HUES6 (cell line): Measurements from ENCODE around the gene ZNF207.
"Not testable (repeated sequence)": the region's sequence is repeated elsewhere in the genome, so short reads cannot be mapped to it uniquely, and the experiment has no call there.

Source experiments
- H3K27ac ChIP-seq: 2 replicates; pipeline ENCODE4 v1.7.0; 2013; ENCODE audit warnings: low read depth, mild to moderate bottlenecking, low read length, inconsistent platforms
- H3K27me3 ChIP-seq: 2 replicates; pipeline ENCODE4 v1.6.1; 2013; ENCODE audit warnings: low read length; ENCODE audit not compliant: control insufficient read depth, insufficient read depth
- H3K36me3 ChIP-seq: 2 replicates; pipeline ENCODE4 v1.6.1; 2013; ENCODE audit warnings: low read length; ENCODE audit not compliant: control insufficient read depth, insufficient read depth
- H3K4me1 ChIP-seq: 2 replicates; pipeline ENCODE4 v1.6.1; 2013; ENCODE audit warnings: low read length; ENCODE audit not compliant: control insufficient read depth, insufficient read depth
- H3K4me3 ChIP-seq: 2 replicates; pipeline ENCODE4 v1.5.1; 2013; ENCODE audit warnings: low read depth, low read length
- H3K9ac ChIP-seq: one replicate; pipeline ENCODE4 v1.6.1; 2013; ENCODE audit warnings: mild to moderate bottlenecking, low read length
- H3K9me3 ChIP-seq: 2 replicates; pipeline ENCODE4 v1.6.1; 2013; ENCODE audit warnings: low read depth, low read length; ENCODE audit not compliant: control insufficient read depth, insufficient read depth

Gene ZNF207

DNA sequence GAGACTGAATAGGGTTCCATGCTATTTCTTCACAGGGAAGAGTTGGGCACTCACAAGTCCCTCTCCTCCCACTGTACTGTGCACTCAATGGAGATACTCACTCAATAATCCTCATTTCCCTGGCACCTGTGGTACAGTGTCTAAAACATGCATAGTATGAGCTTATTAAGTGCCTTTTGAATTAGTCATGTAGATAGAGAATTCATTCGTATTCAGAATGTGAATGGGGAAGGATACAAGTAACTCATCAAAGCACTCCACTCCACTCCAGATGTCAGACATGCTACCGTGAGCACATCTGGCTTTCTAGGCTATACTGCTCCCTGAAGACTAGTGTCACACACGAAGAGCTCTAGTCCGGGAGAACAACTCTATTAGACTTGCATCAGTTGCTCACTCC, 14.3 kb upstream of the ZNF207 start:
- H3K27ac ChIP-seq, result no peak overlapping the region
- H3K4me1 ChIP-seq, result no peaks in the 10 kb centered on the region
- no peaks in the 10 kb centered on the region for H3K9me3 ChIP-seq
- peaks cover 71% of the 10 kb centered on the region for H3K36me3 ChIP-seq
- H3K9ac ChIP-seq, result no peak overlapping the region
- H3K4me3 ChIP-seq, result no peak overlapping the region
- no peaks in the 10 kb centered on the region for H3K27me3 ChIP-seq

DNA sequence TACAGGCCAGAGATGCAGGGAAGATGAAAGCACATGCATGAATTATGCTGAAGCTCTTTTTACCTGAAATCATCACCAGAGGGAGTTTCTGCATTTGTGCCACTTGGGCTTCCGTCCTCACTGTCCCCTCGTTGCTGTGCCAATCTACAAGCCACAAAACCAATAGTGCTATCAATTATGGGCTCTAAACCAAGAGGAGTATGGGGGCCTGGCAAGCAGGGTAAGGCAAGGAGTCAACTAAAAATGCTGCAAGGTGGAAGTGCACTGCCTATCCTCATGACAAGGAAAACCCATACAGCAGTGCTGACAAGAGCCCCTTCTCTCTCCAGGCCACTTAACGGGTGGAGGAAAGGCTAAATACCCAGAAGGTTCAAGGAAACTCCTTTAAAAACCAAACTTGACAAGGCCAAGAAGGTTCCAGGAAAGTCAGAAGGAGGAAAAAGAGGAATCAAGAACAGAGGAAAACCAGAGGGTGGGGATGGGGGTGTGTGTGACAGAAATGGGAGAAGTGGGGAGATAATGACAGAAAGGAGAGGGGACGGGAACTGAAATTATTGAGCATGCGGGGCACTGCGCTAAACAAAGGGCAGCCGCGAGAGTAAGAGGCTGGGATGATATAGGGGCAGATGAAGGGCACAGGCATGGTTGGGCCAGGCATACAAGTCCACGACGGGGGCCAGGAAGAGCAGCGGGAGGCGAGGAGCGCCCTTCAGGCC, 8.7 kb upstream of the ZNF207 start:
- Histone ChIP-seq H3K36me3 (peaks cover 35% of the 10 kb centered on the region), H3K27me3 (no peaks in the 10 kb centered on the region), H3K4me3 (peak overlapping the region; percentile 87), H3K9ac (peak overlapping the region; percentile 86), H3K27ac (no peak overlapping the region), H3K4me1 (peaks cover 5% of the 10 kb centered on the region), H3K9me3 (no peaks in the 10 kb centered on the region)

DNA sequence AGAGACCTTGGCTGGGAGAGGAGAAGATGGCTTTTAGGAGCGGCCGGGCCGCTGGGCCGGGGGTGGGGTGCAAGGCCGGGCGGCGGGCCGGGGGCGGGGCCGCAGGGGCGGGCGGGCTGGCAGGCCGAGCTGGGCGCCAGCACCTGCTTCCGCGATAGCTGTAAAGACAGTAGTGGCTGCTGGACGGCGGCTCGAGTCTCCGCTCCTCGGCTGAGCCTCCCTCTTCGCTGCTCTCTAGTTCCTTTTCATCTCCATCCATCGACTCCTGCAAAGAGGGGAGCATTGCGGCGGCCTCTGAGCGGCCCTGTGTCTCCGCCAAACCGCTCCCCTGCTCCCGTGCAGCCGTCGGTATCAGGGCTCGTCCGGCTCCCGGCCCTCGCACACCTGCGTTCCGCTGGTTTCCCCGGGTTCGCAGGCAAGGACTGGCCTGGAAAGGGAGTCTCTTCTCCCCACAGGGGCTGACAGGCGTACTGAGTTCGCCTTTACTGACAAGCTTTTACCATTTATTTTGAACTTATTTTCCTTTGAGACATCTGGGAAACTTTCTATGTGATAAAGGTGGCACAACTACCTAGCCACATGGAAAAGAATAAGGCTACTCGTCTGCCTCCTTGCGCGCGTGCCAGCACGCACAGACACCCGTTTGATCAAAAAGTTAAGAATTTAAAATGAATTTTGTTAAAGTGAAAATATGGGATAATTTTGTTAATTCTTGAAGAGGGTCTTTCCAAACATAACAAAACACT, 7.9 kb upstream of the ZNF207 start, which contains the start of gene C17orf75:
C17orf75 (minus strand) TSS at position 317 of the 746 bp plus-strand sequence; CDS start at position 283, 34 bp downstream.
- Histone ChIP-seq H3K9me3 (no peaks in the 10 kb centered on the region), H3K4me3 (peak within 1 kb of the TSS; percentile 87), H3K27ac (no peak within 1 kb of the TSS), H3K9ac (peak within 1 kb of the TSS; percentile 86), H3K4me1 (peaks cover 5% of the 10 kb centered on the region), H3K27me3 (no peaks in the 10 kb centered on the region), H3K36me3 (peaks cover 27% of the 10 kb centered on the region)

DNA sequence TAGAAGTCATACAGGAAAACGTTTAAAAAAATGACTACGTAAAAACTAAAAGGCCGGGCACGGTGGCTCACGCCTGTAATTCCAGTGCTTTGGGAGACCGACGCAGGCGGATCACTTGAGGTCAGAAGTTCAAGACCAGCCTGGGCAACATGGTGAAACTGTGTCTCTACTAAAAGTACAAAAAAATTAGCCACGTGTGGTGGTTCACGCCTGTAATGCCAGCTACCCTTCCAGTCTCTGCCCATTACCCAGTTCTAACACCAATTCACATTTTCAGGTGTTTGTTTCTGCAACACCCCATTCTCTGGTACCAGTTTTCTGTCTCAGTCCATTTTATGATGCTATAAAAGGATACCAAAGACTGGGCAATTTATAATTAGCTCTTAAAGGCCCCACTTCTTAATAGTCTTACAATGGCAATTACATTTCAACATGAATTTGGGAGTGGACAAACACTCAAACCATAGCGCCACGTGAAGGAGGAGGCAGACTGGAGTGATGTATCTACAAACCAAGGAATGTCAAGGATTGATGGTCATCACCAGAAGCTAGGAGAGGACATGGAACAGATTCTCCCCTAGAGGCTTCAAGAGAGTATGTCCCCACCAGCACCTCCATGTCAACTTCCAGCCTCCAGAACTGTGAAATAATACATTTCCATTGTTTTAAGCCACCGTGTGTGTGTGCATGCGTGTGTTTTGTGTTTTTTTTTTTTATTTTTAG, 7.2 kb upstream of the ZNF207 start:
- H3K9ac ChIP-seq, result no peak overlapping the region
- peaks cover 20% of the 10 kb centered on the region for H3K36me3 ChIP-seq
- peak overlapping the region; percentile 87 for H3K4me3 ChIP-seq
- H3K27me3 ChIP-seq, result no peaks in the 10 kb centered on the region
- no peak overlapping the region for H3K27ac ChIP-seq
- H3K4me1 ChIP-seq, result peaks cover 5% of the 10 kb centered on the region
- no peaks in the 10 kb centered on the region for H3K9me3 ChIP-seq

DNA sequence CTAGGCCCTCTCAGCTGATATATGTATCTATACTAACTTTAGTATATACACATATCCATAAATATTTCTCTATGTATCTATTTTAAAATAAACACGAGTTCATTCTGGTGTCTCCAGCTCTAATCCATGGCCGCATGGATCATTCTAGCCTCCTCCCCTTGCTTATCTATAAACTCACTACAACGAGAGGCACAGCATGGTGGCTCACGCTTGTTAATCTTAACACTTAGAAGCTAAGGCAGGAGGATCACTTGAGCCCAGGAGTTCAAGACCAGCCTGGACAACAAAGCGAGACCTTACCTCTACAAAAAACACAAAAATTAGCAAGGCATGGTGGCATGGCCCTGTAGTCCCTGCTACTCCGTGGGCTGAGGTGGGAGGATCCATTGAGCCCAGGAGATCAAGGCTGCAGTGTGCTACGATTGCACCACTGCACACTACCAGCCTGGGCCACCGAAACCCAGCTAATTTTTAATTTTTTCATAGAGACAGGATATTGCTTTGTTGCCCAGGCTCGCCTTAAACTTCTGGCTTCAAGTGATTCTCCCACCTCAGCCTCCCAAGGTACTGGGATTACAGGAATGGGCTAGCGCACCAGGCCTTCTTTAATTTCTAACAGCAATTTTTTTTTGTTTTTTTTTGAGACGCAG, 3.9 kb upstream of the ZNF207 start:
- H3K27me3 ChIP-seq, result no peaks in the 10 kb centered on the region
- no peak overlapping the region for H3K27ac ChIP-seq
- H3K36me3 ChIP-seq, result 0 out of 2 replicates have a peak, but pooled peaks cover 5% of the 10 kb centered on the region
- H3K4me3 ChIP-seq, result no peak overlapping the region
- no peaks in the 10 kb centered on the region for H3K9me3 ChIP-seq
- no peak overlapping the region for H3K9ac ChIP-seq
- H3K4me1 ChIP-seq, result peaks cover 3% of the 10 kb centered on the region

DNA sequence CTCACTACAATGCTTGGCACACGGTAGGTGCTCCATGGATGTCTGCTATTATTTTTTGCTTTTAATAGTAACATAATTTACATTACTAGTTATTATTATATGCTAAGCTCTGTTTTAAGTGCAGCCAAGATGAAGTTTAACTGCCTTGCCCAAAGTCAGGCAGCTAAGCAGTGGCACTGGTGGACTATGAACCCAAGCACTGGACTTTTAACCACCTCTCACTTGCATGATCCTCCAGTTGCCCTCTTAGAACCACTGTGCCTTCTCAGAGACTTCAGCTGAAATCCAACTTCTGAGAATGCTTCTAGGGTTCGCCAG, 1.5 kb upstream of the ZNF207 start:
- peaks cover 22% of the 10 kb centered on the region for H3K36me3 ChIP-seq
- H3K9ac ChIP-seq, result no peak overlapping the region
- H3K4me1 ChIP-seq, result no peaks in the 10 kb centered on the region
- no peaks in the 10 kb centered on the region for H3K9me3 ChIP-seq
- H3K27ac ChIP-seq, result no peak overlapping the region
- H3K4me3 ChIP-seq, result peak overlapping the region; percentile 96; the same call in 1 of the 2 replicates
- no peaks in the 10 kb centered on the region for H3K27me3 ChIP-seq

DNA sequence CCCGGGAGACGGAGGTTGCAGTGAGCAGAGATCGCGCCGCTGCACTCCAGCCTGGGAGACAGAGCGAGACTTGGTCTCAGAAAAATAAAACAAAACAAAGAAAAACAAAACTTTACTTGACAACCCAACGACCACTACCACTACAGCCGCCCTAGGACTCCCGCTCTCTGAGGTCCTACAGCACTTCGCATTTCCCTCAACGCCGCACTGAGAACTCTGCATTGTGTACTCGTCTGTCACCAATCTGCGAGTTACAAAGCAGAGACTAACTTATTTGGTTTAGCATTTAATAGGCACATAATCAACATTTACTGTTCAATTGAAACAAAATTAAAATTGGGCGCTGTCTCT, 479 bp upstream of the ZNF207 start:
- Histone ChIP-seq H3K36me3 (peaks cover 30% of the 10 kb centered on the region), H3K9ac (peak overlapping the region; percentile 100), H3K9me3 (no peaks in the 10 kb centered on the region), H3K27me3 (no peaks in the 10 kb centered on the region), H3K27ac (peak overlapping the region; percentile 96), H3K4me3 (peak overlapping the region; percentile 96), H3K4me1 (no peaks in the 10 kb centered on the region)

DNA sequence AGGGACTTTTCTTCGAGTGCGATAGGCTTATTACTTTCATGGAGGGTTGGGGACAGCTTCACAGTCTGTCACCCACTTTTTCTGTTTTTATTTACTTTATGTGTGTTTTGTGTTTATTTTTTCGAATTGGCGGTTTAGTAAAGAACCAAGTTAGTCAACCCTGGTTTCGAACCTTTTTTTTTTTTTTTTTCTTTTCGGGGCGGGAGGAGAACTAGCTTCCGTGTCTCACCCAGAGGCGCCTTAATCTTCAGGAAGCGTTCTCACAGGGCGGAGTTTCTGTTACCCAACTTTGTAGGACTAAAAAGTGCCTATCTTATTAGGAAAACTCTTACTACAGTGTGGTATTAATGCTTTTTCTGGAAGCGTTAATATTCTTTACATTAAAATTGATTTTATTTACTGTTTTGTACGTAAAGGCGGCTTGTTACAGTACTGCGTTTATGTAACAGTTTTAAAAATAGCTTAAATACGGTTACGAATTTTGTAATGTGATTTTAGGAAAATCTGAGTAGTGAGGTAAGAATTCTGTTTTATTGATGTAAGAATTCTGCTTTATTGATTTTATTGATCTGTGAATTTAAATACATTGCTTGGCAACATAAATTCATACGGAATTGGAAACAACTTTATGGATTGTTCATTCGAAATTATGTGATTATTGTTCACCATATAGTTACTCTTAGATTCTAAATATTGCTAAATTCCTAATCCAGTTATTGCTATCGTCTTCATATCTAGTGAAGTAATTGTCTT, 885 bp downstream of the ZNF207 start:
- H3K27ac ChIP-seq, result peak overlapping the region; percentile 96
- H3K36me3 ChIP-seq, result peaks cover 44% of the 10 kb centered on the region
- no peaks in the 10 kb centered on the region for H3K27me3 ChIP-seq
- peak overlapping the region; percentile 100 for H3K9ac ChIP-seq
- H3K4me3 ChIP-seq, result peak overlapping the region; percentile 96
- H3K4me1 ChIP-seq, result no peaks in the 10 kb centered on the region
- no peaks in the 10 kb centered on the region for H3K9me3 ChIP-seq

DNA sequence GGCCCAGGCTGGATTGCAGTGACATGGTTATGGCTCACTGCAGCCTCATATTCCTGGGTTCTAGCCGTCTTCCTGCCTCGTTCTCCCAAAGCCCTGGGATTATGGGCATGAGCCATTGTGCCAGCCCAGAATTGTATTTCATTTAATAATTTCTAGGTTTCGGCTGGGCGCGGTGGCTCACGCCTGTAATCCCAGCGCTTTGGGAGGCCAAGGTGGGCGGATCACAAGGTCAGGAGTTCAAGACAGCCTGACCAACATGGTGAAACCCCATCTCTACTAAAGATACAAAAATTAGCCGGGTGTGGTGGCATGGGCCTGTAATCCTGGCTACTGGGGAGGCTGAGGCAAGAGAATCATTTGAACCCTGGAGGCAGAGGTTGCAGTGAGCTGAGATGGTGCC, 2.8 kb downstream of the ZNF207 start:
- H3K27me3 ChIP-seq, H3K9me3 ChIP-seq, H3K4me1 ChIP-seq, H3K9ac ChIP-seq, H3K27ac ChIP-seq: not testable (repeated sequence)
- Histone ChIP-seq H3K36me3 (peaks cover 59% of the 10 kb centered on the region), H3K4me3 (peak overlapping the region; percentile 96)

DNA sequence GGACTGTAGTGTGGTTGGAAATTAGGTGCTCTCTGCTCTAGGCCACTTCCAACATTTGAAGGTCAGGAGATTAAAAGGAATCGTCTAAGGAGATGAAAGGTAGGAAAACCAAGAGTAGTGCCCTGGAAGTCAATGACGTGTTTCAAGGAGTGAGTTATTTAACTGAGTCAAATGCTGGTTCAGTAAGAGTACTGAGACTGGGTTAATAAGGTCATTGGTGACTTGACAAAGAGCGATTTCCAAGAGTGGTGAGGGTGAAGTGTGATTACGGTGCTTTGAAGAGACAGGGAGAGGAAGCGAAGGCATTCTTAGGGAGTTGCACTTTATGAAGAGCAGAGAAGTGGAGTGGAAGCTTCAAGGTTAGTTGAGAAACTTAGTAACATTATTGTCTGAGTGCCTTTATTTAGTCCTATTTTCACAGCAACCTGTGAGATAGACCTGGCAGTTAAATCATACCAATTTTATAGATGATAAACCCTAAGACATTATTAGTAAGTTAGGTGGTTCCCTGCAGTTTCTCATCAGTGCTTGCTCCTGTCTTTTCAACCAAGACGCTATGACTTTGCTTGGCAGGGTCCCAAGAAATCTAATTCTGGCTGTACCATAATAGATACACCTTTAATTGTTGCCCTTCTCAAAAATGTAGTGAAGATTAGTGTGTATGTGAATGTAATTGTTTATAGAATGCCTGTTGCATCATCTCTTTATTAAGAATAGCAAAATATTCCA, 5.9 kb downstream of the ZNF207 start:
- peaks cover 85% of the 10 kb centered on the region for H3K36me3 ChIP-seq
- no peak overlapping the region for H3K4me3 ChIP-seq
- no peak overlapping the region for H3K9ac ChIP-seq

More for the DNA sequence above, 5.9 kb downstream of the ZNF207 start:
- Histone ChIP-seq H3K4me1 (no peaks in the 10 kb centered on the region), H3K27ac (peak overlapping the region; percentile 13; the same call in 1 of the 2 replicates), H3K9me3 (no peaks in the 10 kb centered on the region), H3K27me3 (no peaks in the 10 kb centered on the region)
